GM19351 (cell line): ENCODE data around the gene NFIX.

Source experiments
- ATAC-seq: cut with Tn5 transposase; IDR thresholded peaks from one replicate; pipeline ENCODE4 v1.9.1; 2021; ENCODE audit warnings: mild to moderate bottlenecking, moderate library complexity; ENCODE audit not compliant: unreplicated experiment

The NFIX gene

DNA sequence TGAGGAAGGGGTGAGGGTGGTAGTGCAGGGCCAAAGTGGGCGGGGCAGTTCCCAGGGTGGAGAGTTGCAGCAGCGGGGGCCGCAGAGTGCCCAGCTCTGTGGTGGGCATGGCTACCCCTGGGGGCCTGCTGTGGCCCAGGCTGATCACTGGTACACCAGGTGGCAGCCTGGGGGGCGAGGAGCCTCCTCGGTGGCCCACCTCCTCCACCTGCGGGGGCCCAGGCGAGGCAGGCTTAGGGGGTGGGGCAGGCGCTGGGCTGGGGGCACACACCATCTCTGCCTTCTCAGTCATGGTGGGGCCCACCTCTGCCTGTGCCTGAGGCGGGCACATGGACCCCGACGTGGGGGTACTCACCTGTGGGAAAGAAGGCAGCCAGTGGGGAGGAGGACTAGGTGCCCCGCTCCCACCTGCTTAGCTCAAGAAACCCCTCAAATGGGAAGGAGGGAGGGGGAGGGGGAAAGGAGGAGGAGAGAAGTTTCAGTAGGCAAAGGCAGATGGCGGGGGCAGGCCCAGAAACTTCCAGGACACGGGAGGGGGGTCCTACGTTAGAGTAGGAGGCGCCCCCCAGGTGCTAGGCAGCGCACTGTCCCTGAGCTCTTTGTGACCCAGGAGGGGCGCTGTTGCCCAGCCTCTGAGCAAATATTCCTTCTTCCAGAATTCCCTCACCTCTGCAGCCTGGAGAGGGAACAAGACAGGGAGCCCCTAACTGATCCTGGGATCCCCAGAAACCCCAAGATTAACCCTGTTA lies 105.7 kb downstream of the NFIX start:
- ATAC-seq, result no peak

GRCh38 chr19:13101590-13102415 lies 106.5 kb downstream of the NFIX start:
- no peak for ATAC-seq

DNA sequence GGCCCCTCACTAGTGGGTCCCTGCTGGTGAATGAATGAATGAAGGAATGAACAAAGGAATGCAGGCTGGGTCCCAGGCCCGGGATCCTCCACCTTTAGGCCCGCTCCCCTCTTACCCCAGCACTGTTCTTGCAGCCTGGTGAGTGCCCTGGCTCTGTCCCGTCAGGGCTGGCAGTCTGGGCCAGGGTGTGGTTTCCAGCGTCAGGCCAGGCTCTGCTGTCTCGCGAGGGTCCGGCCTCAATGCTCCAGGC lies 107.1 kb downstream of the NFIX start:
- ATAC-seq, result no peak

- ATAC-seq, result peak; percentile 43
These were observed 107.6 kb downstream of the NFIX start, which contains the start of gene LYL1 for GRCh38 chr19:13102666-13103580. Gene LYL1 (minus strand): TSS chr19:13102858. CDS start chr19:13101171, 1,687 bp downstream.

GRCh38 chr19:13103581-13104359 lies 108.5 kb downstream of the NFIX start:
- ATAC-seq, result no peak

DNA sequence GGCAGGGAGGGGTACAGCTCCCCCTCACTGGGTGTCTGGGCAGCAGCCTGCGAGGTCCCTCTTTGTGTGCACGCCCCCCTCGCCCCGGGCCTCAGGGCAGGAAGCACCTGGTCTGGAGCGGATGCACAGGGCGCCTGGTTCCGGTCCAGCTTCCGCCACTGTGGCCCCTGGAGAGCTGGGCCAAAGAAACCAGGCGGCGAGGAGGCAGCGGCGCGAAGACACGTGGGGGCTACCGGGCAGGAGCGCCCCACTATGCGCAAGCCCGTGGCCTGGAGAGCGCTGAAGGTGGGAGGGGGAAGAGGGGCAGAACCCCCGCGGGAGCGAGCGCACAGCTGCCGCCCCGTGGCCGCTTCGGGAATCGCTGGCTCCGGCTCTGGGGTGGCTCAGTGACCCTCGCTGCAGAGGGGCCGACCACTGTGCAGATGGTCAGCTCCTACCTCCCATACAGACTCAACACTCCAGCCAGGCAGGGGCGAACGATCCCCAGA lies 109.1 kb downstream of the NFIX start:
- no peak for ATAC-seq

GRCh38 chr19:13104848-13105711 lies 109.8 kb downstream of the NFIX start:
- ATAC-seq, result no peak

GRCh38 chr19:13109361-13110098 lies 114.3 kb downstream of the NFIX start:
- no peak for ATAC-seq

DNA sequence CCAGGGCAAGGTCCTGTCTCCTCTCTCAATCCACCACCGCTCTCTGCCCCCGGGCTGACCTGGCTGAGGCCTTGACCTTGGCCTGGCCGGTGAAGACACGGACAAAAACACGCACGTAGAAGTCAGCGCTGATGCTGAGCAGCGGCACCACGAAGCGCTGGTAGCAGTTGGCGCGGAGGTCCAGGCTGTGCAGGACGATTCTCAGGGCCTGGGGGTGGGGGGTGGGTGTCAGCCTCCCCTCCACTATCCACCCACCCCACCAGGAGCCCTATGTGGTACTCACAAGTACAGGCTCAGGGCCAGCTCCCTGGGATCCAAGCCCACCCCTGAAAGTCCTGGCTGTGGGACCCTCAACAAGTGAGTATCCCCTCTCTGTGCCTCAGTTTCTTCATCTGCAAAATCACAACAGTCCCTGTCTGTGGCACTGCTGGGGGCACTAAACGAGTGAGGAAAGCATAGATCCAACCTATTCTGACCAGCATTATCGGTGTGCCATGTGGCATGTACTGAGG lies 114.9 kb downstream of the NFIX start:
- no peak for ATAC-seq

GRCh38 chr19:13112555-13112954 lies 117.3 kb downstream of the NFIX start:
- ATAC-seq, result no peak

GRCh38 chr19:13115936-13116281 lies 120.6 kb downstream of the NFIX start:
- ATAC-seq, result no peak

GRCh38 chr19:13116282-13117175 lies 121.3 kb downstream of the NFIX start, which contains the start of gene TRMT1:
Gene TRMT1 (minus strand): TSS chr19:13116740. CDS start chr19:13116399, 341 bp downstream.
- no peak for ATAC-seq

- ATAC-seq, result no peak
These were observed 122.0 kb downstream of the NFIX start for GRCh38 chr19:13117176-13117771.

DNA sequence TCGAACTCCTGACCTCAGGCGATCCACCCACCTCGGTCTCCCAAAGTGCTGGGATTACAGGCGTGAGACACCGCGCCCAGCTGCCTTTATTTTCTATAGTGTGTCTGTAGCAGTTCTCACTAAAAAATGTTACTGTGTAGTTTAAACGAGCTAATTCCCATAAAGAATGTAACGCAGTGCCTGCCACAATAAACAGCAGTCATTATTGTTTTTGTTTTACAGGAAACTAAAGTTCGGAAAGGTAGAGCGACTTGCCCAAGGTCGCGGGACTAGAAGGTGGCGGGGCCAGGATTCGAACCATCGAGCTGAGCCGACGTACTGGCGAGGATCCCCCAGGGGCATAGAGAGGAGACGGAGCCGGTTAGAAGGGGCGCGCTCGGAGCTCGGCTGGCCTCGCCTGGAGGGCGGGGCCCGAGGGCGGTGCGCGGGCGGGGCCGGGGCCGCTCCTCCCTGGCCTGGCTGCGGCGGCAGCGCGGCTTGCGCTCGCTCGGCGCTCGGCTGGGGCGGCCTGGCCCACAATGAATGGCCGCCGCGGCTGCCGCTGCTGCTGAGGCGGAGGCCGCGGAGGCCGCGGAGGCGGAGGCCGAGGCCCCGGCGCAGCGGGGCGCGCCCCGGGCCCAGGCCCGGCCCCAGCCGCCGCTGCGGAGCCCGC lies 122.6 kb downstream of the NFIX start, which contains the start of gene NACC1:
Gene NACC1 (plus strand): TSS at position 493 of the 652 bp plus-strand sequence. CDS start 16,944 bp downstream, outside the sequence.
- peak; percentile 56 for ATAC-seq

DNA sequence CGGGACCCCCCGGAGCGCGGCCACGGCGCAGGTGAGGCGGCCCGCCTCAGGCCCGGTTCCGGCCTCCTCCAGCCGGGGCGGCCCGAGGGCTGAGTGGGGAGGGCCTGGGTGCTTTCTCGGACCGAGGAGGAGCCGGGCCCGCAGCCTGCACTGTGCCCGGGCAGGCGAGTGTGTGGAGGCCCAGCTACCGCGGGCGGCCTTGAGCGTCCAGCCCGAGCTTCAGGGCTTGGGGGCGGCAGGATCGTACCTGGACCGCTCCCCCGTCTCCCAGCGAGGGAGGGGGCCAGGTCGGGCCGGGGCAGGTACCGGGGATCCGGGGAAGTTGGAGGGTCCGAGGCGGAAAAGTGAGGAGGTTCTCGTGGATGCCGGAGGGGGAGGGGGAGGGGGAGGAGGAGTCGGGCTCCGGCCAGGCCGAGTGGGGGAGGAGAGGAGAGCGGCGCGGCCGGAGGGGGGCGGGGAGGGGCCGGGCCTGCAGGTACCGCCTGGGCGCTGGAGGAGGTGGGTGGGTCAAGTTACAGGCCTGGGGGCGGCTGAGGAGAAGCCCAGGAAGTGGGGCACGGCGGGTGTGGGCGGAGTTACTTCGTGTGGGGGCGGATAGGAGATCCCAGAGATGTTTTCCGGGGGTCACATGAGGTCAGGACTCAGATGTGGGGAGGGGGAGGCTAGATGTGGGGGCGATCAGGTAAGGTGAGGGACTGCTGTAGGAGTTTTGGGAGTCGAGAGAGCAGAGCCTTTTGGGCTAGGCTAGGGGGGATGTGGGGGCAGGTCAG lies 123.3 kb downstream of the NFIX start:
- ATAC-seq, result no peak

DNA sequence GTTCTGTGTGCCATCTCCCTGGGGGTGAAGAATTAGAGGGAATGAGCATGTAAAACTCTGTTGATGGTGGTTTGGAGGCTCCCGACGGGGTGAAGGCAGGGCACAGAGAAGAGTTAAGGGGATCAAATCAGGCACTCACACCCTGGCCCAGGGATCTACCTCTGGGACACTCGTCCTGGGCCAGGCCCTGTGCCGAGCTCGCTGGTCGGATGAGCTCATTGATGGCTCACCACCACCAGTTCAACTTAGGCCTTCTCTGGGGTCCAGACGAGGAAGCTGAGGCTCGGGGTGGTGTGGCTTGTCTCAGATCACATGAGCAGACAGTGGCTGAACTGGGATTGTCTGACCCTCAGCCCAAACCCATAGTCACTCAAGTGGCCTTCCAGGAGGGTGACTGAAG lies 124.4 kb downstream of the NFIX start:
- ATAC-seq, result no peak
